Fibroblast of skin of abdomen (primary cell): ENCODE results near the gene MED29.

ENCODE experiments used
- DNase-seq: peaks from one replicate; pipeline ENCODE4 v3.0.0-alpha.2; 2013

The MED29 gene

DNA sequence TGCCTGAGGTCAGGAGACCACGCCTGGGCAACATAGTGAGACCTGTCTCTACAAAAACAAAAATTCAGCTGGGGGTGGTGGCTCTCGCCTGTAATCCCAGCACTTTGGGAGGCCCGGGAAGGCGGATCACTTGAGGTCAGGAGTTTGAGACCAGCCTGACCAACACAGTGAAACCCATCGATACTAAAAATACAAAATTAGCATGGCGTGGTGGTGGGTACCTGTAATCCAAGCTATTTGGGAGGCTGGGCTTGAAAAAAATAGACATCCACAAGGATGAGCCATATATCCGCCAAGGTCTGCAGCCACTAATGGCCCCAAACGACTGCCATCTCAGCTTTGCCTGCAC is 41.5 kb downstream of the MED29 start:
- DNase-seq = no peak

DNA sequence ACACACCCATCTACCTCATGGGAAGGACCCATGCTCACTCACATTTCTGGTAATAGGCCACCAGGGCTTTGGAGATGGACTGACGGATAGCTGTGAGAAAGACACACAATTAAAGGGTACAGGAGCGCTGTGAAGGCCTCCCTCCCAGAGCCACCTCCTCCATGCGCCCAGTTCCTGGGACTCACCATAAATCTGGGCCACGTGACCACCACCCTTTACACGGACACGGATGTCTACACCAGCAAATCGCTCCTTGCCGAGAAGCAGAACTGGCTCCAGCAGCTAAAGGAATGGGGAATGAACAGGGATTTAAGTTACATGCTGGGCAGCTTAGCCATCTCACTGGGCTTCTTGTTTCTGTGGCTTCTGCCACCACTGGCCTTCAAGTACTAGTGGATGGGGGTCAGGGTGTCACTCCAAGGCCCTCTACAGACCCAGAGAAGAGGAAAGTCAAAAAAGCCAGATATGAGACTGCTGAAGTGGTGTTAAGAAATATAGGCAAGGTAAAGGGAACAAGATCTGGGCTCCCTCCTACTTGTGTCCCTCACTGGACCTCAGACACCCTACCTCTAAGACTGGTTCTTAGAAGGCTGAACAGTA is 42.4 kb downstream of the MED29 start:
- no peak for DNase-seq

DNA sequence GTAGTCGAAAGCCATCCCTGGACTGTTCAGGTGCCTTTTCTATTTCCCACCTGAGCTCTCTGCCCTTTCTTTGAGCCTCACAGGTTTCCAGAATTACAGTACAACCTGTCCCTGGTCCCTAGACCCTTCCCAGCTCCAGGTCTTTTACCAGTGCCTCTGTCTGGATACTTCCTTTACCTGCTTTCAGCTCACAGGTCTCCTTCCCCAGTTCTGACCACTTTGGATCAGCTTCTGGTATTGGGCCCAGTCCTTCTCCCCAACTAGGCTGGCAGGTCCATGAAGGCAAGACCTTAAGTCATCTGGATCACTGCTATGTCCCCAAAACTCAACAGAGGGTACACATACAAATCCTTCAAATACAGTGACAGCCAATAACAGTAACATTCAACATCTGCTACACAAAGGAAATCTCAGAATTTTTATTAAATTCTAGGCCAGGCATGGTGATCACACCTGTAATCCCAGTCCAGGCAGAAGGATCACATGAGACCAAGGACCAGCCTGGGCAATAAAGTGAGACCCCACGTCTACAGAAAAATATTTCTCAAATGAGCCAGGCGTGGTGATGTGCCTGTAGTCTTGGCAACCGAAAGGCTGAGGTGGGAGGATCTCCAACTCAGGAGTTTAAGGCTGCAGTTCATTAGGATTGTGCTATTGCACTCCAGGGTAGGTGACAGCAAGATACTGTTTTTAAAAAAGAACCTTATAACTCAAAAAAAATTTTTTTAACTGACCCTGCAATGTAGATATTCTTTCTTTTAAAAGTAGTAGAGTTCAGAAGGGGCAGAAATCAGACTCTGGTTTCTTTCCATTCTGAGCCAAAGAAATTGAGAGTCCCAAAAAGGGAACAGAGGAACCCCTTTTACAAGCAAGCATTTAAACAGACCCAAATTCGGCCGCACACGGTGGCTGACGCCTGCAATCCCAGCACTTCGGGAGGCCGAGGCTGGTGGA is 43.2 kb downstream of the MED29 start:
- no peak for DNase-seq

DNA sequence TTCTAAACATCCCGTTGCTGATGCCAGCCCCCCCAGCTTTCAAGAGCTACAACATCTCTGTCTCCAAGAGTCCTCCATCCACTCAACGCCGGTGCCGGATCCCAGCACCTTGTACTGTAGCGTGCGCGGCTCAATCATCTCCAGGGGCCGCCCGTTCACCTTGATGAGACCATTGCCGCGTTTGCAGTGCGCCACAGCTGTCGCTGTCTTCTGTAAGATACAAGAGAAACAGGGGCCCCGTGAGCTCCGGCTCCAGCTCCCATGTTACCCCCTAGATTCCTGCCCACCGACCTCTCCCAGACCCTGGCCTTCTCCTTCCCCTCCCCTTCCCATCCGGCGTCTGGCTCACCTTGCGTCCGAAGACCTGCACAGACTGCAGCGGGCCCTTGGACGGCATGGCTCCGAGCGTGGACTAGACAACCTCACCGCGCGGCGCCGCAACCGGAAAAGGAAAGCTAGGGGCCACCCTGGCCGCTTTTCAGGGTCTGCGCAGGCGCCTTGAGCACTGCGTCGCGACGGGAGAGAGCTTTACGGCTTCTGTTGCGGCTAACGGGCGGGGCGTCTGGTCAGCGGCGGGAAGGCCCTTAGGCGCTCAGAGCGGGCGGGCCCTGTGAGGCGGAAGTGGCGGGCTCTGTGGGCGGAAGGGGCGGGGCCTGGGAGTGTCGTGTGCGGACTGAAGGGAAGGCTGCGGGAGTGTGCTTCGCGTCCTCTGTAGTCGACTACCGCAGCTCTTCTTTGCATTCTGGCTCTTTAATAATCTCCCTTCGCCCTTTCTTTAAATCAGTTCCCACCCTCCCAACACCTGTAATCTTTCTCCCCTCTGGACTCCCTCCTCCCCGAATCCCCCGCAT is 44.5 kb downstream of the MED29 start, which contains the start of gene RPS16:
RPS16 (minus strand) TSS at position 451 of the 851 bp plus-strand sequence; CDS start at position 397, 54 bp downstream.
- DNase-seq = peak; percentile 98

DNA sequence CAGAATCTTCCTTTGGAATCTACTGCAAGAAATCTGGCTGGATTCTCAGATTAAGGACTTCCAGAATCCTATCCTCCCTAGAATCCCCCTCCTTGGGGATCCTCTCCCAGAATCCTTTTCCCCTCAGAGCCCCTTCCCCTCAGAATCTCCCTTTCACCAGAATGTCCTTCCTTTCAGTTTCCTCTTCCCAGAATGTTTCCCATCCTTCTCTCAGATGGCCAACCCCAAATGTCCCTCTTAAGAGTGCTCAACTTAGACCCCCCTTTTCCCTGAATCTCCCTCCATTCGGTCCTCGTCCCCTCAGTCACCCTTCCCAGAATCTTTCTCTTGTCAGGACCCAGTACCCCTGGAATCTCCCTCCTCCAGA is 45.2 kb downstream of the MED29 start:
- no peak for DNase-seq

DNA sequence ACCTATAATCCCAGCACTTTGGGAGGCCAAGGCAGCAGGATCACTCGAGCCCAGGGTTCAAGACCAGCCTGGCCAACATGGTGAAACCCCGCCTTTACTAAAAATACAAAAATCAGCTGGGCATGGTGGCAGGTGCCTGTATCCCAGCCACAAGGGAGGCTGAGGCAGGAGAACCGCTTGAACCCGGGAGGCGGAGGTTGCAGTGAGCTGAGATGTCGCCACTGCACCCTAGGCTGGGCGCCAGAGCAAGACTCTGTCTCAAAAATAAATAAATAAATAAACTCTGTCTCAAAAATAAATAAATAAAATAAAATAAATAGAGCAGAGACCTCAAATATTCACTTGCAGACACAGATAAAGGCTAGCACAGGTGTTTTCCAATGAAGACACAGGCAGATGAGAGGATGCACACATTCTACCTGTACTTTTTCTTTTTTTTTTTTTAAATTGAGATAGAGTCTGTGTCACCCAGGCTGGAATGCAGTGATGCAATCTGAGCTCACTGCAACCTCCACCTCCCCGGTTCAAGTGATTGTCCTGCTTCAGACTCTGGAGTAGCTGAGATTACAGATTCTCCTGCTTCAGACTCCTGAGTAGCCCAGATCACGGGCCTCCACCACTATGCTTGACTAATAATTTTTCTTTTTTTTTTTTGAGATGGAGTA is 47.2 kb downstream of the MED29 start:
- DNase-seq = peak; percentile 35

DNA sequence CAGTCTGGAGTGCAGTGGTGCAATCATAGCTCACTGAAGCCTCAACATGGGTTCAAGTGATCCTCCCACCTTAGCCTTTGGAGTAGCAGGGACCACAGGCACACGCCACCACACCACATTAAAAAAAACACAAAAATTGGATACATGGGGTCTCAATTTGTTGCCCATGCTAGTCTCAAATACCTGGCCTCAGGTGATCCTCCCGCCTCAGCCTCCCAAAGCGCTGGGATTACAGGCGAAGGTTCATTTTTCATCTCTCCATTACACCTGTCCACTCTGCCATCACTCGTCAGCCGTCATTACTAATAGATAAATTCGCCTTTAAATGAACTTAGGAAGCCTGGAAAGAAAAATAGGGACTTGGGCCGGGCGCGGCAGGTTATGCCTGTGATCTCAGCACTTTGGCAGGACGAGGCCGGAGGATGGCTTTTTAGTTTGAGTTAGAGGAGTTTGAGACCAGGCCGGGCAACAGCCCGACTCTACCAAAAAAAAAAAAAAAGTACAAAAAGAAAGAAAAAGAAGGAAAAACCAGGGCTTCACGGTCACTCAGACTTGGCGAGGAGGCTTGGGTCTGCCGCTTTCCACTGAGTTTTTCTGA is 53.5 kb downstream of the MED29 start:
- DNase-seq = no peak

DNA sequence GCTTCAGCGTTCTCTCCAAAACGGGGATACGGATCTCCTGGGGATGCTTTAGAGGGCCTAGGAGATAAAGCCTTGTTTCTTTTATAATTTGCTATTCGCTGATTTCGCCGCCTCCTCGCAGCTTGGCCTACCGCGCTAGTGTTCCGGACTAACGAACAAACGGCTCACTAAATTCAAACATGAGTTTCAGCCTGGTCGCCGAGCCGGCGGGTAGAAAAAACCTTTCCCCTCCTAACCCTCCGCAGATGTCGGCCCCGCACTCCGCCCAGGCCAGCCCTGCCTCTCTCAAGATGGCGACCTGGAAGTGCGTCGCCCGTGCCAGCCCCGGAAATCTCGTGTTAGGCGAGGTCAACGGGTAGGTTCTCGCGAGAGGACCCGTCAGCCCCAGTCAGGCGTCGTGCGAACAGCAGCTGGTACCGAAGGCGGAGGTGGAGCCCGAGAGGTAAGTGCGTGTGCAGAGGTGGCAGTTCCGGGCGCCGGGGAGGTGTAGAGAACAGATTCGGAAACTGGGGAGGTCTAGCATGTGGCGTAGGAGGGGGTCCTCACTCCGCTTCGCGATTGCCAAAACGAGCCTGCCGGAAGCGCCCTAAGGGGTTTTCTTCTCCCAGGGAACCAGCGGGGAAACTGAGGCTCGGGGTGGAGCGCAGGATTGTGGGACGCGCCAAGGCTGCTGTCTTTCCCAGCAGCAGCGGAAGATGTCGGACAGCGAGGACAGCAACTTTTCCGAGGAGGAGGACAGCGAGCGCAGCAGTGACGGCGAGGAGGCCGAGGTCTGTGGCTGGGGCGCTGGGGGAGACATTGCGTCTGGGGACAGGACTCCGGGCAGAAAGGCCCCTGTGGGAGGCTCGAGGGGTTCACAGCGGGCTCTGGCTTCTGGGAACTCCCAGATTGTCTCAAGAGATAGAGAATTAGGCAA is 54.3 kb downstream of the MED29 start, which contains the start of gene SUPT5H:
SUPT5H (plus strand) TSS at position 387 of the 916 bp plus-strand sequence; CDS start at position 696, 309 bp downstream.
- peak; percentile 96 for DNase-seq

DNA sequence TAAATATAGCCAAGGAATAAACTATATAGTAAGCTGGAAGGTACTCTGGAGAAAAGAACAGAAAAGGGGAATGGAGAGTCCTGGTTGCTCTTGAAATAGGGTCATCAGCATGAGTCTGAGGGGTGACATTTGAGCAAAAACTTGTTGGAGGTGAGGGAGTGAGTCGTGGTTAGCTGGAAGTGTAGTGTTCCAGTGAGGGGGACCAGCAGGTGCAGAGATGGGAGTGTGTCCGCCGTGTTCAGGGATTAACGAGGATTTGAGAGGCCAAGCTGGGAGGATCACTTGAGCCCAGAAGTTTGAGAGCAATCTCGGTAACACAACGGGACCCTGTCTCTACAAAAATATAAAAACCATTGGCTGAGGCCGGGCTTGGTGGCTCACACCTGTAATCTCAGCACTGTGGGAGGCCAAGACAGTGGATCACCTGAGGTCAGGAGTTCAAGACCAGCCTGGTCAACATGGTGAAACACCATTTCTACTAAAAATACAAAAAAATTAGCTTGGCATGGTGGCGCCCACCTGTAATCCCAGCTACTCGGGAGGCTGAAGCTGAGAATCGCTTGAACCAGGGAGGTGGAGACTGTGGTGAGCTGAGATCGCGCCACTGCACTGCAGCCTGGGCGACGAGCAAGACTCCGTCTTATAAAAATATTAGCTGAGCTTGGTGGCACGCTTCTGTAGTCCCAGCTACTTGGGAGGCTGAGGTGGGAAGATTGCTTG is 55.3 kb downstream of the MED29 start:
- no peak for DNase-seq

DNA sequence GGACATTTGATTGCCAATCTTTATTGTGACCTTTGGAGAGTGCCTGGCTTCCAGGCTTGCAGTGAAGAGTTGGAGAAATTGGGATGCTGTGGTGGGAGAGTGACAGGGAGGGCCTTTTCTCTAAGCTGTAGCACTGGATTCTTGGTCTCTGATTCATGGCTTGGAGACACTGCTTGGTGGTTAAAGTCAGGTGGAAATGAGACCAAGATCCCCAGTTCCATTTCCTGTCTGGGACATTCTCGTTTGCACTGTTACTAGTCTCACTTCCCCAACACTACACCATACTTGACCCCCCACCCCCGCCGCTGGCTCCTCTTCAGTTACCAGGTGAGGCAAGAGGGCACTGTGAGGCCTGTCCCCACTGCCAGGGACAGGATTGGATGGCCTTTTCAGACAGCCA is 57.1 kb downstream of the MED29 start:
- peak; percentile 33 for DNase-seq

DNA sequence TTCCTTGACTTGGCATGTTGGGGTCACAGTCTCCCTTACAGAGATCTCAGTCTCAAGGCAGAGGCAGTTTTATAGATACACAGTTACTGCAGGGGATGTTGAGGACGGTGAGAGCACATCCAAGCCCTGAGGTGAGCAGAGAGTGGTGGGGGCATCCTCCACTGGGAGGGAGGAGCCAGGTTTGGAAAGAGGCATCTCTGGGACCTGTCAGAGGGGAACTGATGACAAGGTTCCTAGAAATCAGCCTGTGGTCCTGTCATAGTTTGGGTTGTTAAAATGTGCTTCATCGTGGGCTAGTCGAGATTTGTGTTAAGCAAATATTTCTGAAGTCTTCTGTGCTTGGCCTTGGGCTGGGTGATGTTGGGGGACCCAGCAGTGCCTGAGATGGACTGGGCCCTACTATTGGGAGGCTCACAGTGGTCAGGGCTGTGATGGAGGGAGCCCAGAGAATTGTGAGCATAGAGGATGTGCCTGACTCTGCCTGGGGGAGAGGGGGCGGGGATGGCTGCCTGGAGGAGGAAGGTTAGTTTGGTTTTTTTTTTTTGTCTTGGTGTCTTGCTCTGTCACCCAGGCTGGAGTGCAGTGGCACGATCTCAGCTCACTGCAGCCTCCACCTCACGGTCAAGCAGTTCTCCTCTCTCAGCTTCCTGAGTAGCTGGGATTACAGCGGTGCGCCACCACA is 58.1 kb downstream of the MED29 start:
- no peak for DNase-seq
